HEK293 (cell line): ENCODE measurements around the gene MKLN1.

Experiments
- CTCF ChIP-seq: fragments of 450-650 bp; formaldehyde crosslinking; IDR thresholded peaks from 2 replicates; pipeline ENCODE4 v1.5.1; 2016; ENCODE audit warnings: missing biosample characterization, missing genetic modification characterization
- IKZF3 ChIP-seq: fragments of 450-650 bp; IDR thresholded peaks from 2 replicates; pipeline ENCODE4 v1.5.0; 2018; ENCODE audit warnings: missing biosample characterization, mild to moderate bottlenecking, missing genetic modification characterization, moderate library complexity
- ZNF121 ChIP-seq: fragments of 450-650 bp; formaldehyde crosslinking; IDR thresholded peaks from 2 replicates; pipeline ENCODE4 v1.5.1; 2016; ENCODE audit warnings: missing biosample characterization, missing genetic modification characterization
- ZNF169 ChIP-seq: fragments of 450-650 bp; formaldehyde crosslinking; IDR thresholded peaks from 2 replicates; pipeline ENCODE4 v1.5.1; 2016; ENCODE audit warnings: missing biosample characterization, missing genetic modification characterization
- ZNF362 ChIP-seq: fragments of 450-650 bp; formaldehyde crosslinking; IDR thresholded peaks from 2 replicates; pipeline ENCODE4 v1.5.1; 2016; ENCODE audit warnings: missing biosample characterization, missing genetic modification characterization
- ZNF394 ChIP-seq: fragments of 450-650 bp; formaldehyde crosslinking; IDR thresholded peaks from 2 replicates; pipeline ENCODE4 v1.5.1; 2016; ENCODE audit warnings: missing biosample characterization, missing genetic modification characterization, mild to moderate bottlenecking, moderate library complexity, borderline replicate concordance
- ZNF558 ChIP-seq: fragments of 450-650 bp; formaldehyde crosslinking; IDR thresholded peaks from 2 replicates; pipeline ENCODE4 v1.5.1; 2016; ENCODE audit warnings: missing biosample characterization, missing genetic modification characterization
- ZNF571 ChIP-seq: fragments of 450-650 bp; formaldehyde crosslinking; IDR thresholded peaks from 2 replicates; pipeline ENCODE4 v1.5.0; 2017; ENCODE audit warnings: missing biosample characterization, missing genetic modification characterization
- ZNF639 ChIP-seq: fragments of 450-650 bp; formaldehyde crosslinking; IDR thresholded peaks from 2 replicates; pipeline ENCODE4 v1.5.1; 2016; ENCODE audit warnings: missing biosample characterization, missing genetic modification characterization
- ZSCAN5A ChIP-seq: fragments of 450-650 bp; formaldehyde crosslinking; IDR thresholded peaks from 2 replicates; pipeline ENCODE4 v1.5.1; 2016; ENCODE audit warnings: missing biosample characterization, missing genetic modification characterization

- TF ChIP-seq ZNF394 (tag by site-specific recombination) (no peak), ZNF121 (tag by site-specific recombination) (no peak), ZNF169 (no peak), ZSCAN5A (tag by site-specific recombination) (no peak), IKZF3 (no peak), CTCF (tag by site-specific recombination) (no peak), ZNF362 (tag by site-specific recombination) (no peak), ZNF558 (tag by site-specific recombination) (no peak), ZNF639 (tag by site-specific recombination) (no peak), ZNF571 (tag by site-specific recombination) (no peak)
Observed at GRCh38 chr7:131487217-131487616, 159.5 kb downstream of the MKLN1 start.
